ENCODE results near the gene BSX. TPM values are rescaled to one million over a fixed set of nuclear protein-coding genes. Genes with fewer than 3 reads are reported as not detected.

The BSX gene
- total RNA-seq, 5 donors from 2014 or later (not counting 1 experiment from before 2014, with no cell fraction given), result not detected

- ChIA-PET CTCF (interaction anchor here in 1 of 2 donors (0.6 to 1.0 kb wide), 2 partner anchors 9 to 88 kb away, joined by 3 to 5 read pairs; no protein-coding TSS in a partner anchor), POLR2A (no interaction called here)
- Mint-ChIP-seq H3K4me3 (no peak overlapping the region), H3K27ac (no peak overlapping the region), H3K9me3 (no peaks in the 10 kb centered on the region), H3K36me3 (peaks cover 8% of the 10 kb centered on the region), H3K27me3 (no peaks in the 10 kb centered on the region), H3K4me1 (no peaks in the 10 kb centered on the region)
- H3K27ac ChIP-seq (ENCODE audit: low read length), result no peak overlapping the region
- no peaks in the 10 kb centered on the region for H3K27me3 ChIP-seq (replicated peaks in 1 of 2; ENCODE audit: control insufficient read depth in 2 of 2, extremely low read depth in 1 of 2, insufficient read depth in 2 of 2, low read length in 1 of 2)
- H3K4me1 ChIP-seq (ENCODE audit: control insufficient read depth in 1 of 2, extremely low read depth in 1 of 2, insufficient read depth in 2 of 2, low read length in 2 of 2), result no peaks in the 10 kb centered on the region
- ATAC-seq (replicated peaks in 1 of 4) (no peak), DNase-seq (no peak)
- H3K9me3 ChIP-seq, result no peaks in the 10 kb centered on the region
- no peaks in the 10 kb centered on the region for H3K36me3 ChIP-seq (ENCODE audit: control insufficient read depth in 2 of 2, extremely low read depth in 1 of 2, insufficient read depth in 1 of 2, low read length in 1 of 2)
- WGBS (ENCODE audit: insufficient coverage), result no CpG with 5 or more reads among the region's 2 CpGs
- no peak overlapping the region for H3K4me3 ChIP-seq (ENCODE audit: control insufficient read depth in 1 of 2, extremely low read depth in 1 of 2, low read length in 1 of 2)
These were observed 48.2 kb downstream of the BSX start for GRCh38 chr11:122933416-122933815.

GRCh38 chr11:122931510-122931909 is 50.1 kb downstream of the BSX start:
- Histone ChIP-seq H3K4me1 (ENCODE audit: control insufficient read depth in 1 of 2, extremely low read depth in 1 of 2, insufficient read depth in 2 of 2, low read length in 2 of 2) (no peaks in the 10 kb centered on the region), H3K27ac (ENCODE audit: low read length) (no peak overlapping the region), H3K27me3 (replicated peaks in 1 of 2; ENCODE audit: control insufficient read depth in 2 of 2, extremely low read depth in 1 of 2, insufficient read depth in 2 of 2, low read length in 1 of 2) (no peaks in the 10 kb centered on the region), H3K9me3 (no peaks in the 10 kb centered on the region), H3K4me3 (ENCODE audit: control insufficient read depth in 1 of 2, extremely low read depth in 1 of 2, low read length in 1 of 2) (no peak overlapping the region), H3K36me3 (ENCODE audit: control insufficient read depth in 2 of 2, extremely low read depth in 1 of 2, insufficient read depth in 1 of 2, low read length in 1 of 2) (no peaks in the 10 kb centered on the region)
- no peak overlapping the region for H3K4me3 Mint-ChIP-seq
- CTCF ChIA-PET, result no interaction called here
- ATAC-seq (replicated peaks in 1 of 4) (no peak), DNase-seq (no peak)
- no peaks in the 10 kb centered on the region for H3K4me1 Mint-ChIP-seq
- WGBS (ENCODE audit: insufficient coverage), result 69% methylated on average over 5 of the region's 6 CpGs
- no peak overlapping the region for H3K27ac Mint-ChIP-seq
- POLR2A ChIA-PET, result interaction anchor here in 1 of 2 donors (0.6 kb wide), 1 partner anchor 320 kb away, joined by 3 read pairs; no protein-coding TSS in a partner anchor
- H3K36me3 Mint-ChIP-seq, result peaks cover 14% of the 10 kb centered on the region
- H3K27me3 Mint-ChIP-seq, result no peaks in the 10 kb centered on the region
- no peaks in the 10 kb centered on the region for H3K9me3 Mint-ChIP-seq

Other genes starting within 250 kb of the BSX start
- gene CRTAM, start 143.3 kb downstream of the BSX start, total RNA-seq, result 10 to 100 TPM in 2 of 5 donors, 1 to 10 TPM in 3; 3.1 to 12.1 (median 8.8) TPM
- 1 to 10 TPM; 2.8 to 7.3 (median 4.9) TPM for gene JHY, start 99.1 kb downstream of the BSX start, total RNA-seq
- gene HSPA8, start 80.3 kb upstream of the BSX start, total RNA-seq, result 1,000 to 10,000 TPM in 1 of 5 donors, 100 to 1,000 TPM in 4; 791 to 1,086 (median 843) TPM
- under 1 TPM; 0.09 to 0.43 (median 0.30) TPM for gene CLMP, start 213.4 kb upstream of the BSX start, total RNA-seq